GM18867 (cell line): ENCODE results near the gene MT1G.
A peak's percentile ranks its signal among the peaks of the same experiment; 100 is the strongest.
"Not testable (repeated sequence)": the region's sequence is repeated elsewhere in the genome, so short reads cannot be mapped to it uniquely, and the experiment has no call there.

Experiments
- ATAC-seq: cut with Tn5 transposase; IDR thresholded peaks from one replicate; pipeline ENCODE4 v1.9.1; 2021; ENCODE audit warnings: mild to moderate bottlenecking, moderate library complexity; ENCODE audit not compliant: unreplicated experiment

Gene MT1G

DNA sequence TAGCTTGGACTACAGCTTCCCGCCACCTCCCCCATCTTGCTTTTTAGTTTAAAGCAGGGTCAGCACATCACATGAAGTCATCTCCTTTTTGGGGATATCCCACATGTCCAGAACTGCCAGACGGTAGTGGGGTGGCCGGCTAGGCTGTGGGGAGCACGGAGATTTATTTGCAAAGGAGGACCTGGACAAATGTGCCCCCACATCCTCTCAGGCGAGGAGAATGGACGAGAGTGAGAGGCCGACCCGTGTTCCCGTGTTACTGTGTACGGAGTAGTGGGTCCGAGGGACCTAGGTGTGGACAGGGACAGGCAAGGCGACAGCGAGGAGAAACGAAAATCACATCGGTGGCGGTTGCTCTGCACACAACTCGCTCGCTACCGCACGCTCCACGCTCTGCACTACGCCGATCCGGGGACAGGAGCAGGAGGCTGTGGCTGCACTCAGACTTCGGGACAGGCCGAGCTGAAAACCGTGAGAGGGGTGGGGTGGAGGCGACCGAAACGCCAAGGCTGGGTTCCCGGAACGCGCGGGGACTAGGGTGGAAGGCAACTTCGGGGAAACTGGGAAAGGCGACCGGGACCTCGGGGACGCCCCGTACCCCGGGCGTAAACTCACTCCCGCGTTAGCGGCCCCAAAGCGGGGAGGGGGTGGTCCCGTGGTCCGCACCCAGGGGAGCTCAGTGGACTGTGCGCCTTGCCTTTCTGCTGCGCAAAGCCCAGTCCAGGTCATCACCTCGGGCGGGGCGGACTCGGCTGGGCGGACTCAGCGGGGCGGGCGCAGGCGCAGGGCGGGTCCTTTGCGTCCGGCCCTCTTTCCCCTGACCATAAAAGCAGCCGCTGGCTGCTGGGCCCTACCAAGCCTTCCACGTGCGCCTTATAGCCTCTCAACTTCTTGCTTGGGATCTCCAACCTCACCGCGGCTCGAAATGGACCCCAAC, 29.8 kb downstream of the MT1G start, which contains the start of gene MT1A:
Gene MT1A, plus strand, starts transcription at position 853 of the 937 bp plus-strand sequence. Its CDS starts 73 bp downstream, at position 926.
- ATAC-seq, result no peak

DNA sequence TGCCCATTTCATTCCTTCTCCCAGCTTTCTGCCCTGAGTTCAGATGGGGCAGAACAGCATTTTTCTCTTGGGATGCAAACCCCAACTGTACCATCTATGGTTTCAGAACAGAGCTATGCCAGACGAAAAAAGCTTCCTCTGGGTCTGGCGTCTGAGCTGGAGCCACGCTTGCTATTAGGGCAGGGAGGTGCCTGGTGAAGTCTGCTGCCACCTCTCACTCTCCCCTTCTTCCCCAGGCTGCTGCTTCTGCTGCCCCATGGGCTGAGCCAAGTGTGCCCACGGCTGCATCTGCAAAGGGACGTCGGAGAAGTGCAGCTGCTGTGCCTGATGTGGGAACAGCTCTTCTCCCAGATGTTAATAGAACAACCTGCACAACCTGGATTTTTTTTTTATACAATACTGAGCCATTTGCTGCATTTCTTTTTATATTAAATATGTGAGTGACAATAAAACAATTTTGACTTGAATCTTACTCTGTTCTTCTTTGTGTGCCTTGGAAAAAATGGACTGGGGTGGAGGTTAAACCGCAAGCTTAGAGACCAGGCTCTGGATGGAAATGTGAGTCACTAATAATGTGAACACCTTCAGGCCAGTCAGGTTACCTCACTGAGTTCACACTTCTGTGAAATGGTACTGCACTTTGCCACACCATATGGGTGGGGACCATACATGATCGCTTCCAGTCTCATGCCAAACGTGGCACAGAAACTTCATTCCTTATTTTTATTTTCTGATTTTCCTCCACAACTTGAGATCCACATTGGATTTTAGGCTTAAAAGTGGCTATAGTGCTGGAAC, 31.1 kb downstream of the MT1G start:
- ATAC-seq, result no peak

DNA sequence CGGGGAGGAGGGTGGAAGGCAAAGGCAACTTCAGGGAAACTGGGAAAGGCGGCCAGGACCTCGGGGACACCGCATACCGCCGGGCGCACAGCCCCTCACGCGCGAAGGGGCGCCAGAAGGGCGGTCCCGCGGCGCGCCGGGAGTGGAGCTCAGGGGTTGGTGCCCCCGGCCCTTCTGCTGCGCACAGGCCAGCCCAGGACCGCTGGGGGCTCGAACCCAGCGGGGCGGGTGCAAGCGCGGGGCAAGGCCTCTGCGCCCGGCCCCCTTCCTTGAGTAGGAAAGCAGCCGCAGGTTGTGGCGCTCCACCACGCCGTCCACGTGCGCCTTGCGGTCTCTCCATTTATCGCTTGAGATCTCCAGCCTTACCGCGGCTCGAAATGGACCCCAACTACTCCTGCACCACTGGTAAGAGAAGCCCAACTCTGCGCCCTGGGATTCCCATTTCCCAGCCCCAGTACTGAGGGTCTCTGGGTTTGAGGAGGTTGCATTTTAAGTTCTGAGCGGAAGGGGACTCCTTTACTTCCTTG, 32.4 kb downstream of the MT1G start:
- no peak for ATAC-seq

DNA sequence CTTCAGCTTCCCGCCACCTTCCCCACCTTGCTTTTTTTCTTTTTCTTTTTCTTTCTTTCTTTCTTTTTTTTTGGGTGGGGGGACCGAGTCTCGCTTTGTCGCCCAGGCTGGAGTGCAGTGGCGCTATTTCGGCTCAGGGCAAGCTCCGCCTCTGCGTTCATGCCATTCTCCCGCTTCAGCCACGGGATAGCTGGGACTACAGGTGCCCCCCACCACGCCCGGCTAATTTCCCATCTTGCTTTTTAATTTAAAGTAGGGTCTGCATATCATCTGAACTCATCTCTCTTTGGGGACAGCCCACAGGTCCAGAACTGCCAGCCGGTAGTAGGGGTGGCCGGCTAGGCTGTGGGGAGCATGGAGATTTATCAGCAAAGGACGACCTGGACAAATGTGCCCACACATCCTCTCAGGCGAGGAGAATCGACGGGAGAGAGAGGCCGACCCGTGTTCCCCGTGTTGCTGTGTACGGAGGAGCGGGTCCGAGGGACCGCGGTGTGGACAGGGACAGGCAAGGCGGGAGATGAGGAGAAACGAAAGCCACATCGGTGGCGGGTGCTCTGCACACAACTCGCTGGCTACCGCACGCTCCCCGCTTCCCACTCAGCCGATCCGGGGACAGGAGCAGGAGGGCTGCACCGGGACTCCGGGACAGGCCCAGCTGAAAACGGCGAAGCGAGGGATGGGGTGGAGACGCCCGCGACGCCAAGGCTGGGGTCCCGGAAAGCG, 33.0 kb downstream of the MT1G start:
- ATAC-seq, result no peak

DNA sequence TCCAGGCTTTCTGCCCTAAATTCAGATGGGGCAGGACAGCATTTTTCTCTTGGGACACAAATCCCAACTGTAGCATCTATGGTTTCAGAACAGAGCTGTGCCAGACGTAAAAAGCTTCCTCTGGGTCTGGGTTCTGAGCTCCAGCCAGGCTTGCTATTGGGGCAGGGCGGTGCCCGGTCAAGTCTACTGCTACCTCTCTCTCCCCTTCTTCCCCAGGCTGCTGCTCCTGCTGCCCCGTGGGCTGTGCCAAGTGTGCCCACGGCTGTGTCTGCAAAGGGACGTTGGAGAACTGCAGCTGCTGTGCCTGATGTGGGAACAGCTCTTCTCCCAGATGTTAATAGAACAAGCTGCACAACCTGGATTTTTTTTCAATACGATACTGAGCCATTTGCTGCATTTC, 34.3 kb downstream of the MT1G start:
- ATAC-seq, result no peak

DNA sequence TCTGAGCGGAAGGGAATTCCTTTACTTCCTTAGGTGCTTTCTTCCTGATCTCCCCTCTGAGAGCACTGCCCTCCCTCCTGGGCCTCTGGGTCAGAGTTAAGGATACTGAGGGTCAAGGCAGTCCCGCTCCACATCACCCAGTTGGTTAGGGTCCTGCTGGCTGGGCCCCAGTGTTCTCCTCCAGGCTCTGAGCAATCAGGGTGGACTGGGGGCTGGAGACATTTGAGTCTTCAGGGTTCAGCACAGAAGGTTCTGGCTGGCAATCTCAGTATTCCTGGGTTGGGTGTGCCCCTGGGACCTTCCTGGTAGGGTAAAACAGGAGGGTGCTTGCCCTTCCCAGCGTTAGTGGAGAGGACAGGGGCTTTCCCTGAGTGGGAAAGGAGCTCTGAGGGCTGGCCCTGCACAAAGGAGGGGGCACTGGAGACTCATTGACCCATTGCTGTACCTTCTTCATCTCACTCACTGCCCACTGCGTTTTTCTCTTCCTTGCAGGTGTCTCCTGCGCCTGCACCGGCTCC, 35.0 kb downstream of the MT1G start:
- no peak for ATAC-seq

DNA sequence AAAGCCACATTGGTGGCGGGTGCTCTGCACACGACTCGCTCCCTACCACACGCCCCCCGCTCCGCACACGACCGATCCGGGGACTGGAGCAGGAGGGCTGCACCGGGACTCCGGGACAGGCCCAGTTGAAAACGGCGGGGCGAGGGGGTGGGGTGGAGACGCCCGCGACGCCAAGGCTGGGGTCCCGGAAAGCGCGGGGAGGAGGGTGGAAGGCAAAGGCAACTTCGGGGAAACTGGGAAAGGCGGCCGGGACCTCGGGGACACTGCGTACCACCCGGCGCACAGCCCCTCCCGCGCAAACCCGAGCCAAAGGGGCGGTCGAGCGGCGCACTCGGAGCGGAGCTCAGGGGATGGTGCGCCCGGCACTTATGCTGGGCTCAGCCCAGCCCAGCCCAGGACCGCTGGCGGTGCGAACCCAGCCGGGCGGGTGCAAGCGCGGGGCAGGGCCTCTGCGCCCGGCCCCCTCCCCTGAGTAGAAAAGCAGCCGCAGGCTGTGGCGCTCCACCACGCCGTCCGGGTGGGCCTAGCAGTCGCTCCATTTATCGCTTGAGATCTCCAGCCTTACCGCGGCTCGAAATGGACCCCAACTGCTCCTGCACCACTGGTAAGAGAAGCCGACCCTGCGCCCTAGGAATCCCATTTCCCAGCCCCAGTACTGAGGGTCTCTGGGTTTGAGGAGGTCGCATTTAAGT, 35.6 kb downstream of the MT1G start, which contains the start of gene MT1M:
Gene MT1M, plus strand, starts transcription at position 504 of the 692 bp plus-strand sequence. Its CDS starts 73 bp downstream, at position 577.
- no peak for ATAC-seq

DNA sequence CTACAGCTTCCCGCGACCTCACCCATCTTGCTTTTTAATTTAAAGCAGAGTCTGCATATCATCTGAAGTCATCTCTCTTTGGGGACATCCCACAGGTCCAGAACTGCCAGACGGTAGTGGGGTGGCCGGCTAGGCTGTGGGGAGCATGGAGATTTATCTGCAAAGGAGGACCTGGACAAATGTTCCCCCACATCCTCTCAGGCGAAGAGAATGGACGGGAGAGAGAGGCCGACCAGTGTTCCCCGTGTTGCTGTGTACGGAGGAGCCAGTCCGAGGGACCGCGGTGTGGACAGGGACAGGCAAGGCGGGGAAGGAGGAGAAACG, 36.1 kb downstream of the MT1G start:
- ATAC-seq, result no peak

DNA sequence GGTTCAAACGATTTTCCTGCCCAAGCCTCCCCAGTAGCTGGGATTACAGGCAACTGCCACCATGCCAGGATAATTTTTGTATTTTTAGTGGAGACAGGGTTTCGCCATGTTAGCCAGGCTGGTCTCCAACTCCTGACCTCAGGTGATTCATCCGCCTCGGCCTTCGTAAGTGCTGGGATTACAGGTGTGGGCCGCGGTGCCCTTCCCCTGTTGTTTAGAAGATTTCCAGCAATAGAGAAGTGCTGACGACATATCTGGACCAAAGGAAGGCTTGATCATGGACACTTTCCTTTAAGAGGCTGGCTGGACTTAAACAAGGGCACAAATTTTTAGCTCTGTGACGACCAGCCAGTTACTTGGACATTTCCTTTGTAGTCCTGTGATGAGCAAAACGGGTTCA, 36.7 kb downstream of the MT1G start:
- no peak for ATAC-seq

DNA sequence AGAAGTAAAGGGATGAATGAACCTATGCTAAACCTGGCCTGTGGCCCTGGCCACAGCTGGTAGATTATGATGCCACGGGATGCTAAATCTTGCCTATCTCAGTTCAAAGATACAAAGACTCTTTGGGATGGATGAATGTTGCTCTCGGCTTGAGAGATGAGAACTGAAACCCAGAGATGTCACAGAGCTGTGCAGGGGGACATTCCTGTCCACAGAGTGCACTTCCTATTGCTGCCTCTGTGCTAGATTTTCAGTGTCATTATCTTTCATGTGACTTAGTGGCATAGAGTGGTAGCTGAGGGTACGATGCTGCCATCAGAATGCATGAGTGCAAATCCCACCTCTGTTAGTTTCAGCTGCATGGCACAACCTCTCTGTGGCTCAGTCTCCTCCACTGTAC, 37.7 kb downstream of the MT1G start:
- ATAC-seq, result peak; percentile 78

DNA sequence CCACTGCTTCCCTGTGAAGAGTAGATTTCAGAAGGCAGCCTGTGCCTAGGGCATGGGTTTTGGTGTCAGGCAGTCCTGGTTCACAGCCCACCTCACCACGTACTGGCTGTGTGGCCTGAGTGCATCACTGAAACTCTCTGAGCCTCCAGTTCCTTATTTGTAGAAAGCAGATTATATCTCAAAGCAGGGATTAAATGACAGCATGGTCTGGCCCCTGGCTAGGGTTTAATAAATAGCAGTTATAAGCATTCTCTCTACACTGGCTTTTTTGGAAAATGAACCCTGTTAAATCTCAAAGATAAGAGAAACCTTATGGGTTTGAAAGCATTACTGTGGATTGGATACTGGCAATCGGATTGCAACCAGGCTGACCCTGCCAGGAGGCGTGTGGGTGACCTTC, 38.3 kb downstream of the MT1G start:
- no peak for ATAC-seq

DNA sequence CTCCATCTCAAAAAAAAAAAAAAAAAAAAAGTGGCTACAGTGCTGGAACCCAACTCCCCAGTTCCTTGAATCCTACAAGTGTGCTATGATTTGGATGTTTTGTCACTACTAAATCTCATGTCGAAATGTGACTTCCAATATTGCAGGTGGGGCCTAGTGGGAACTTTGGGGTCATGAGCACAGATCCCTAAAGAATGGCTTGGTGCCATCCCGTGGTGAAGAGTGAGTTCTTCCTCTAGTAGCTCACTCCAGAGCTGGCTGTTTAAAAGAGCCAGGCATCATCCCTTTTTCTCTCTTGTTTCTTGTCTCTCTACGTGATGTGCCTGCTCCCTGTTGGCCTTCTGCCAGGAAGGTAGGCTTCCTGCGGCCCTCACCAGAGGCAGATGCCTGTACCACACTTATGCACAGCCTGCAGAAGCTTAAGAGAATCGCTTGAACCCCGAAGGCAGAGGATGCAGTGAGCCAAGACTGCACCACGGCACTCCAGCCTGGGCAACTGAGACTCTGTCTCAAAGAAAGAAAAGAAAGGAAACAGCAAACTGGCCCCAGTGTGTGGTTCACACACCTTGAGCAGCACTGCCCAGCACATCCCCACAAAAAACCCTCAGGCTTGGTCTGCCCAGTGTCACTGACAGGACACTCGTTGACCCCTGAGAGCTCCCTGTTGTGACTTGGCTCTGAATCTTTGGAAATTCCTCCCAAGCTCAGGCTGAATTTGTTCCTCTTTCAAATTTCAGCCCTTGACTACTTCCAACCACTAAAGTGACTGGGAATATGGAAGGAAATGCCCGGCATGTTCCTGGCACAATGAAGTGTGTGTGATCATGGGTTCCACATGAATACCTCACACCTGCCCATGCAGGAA, 39.1 kb downstream of the MT1G start:
- no peak for ATAC-seq

DNA sequence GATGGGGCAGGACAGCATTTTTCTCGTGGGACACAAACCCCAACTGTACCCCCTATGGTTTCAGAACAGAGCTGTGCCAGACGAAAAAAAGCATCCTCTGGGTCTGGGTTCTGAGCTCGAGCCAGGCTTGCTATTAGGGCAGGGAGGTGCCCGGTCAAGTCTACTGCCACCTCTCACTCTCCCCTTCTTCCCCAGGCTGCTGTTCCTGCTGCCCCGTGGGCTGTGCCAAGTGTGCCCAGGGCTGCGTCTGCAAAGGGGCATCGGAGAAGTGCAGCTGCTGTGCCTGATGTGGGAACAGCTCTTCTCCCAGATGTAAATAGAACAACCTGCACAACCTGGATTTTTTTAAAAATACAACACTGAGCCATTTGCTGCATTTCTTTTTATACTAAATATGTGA, 41.2 kb downstream of the MT1G start:
- ATAC-seq, result no peak

DNA sequence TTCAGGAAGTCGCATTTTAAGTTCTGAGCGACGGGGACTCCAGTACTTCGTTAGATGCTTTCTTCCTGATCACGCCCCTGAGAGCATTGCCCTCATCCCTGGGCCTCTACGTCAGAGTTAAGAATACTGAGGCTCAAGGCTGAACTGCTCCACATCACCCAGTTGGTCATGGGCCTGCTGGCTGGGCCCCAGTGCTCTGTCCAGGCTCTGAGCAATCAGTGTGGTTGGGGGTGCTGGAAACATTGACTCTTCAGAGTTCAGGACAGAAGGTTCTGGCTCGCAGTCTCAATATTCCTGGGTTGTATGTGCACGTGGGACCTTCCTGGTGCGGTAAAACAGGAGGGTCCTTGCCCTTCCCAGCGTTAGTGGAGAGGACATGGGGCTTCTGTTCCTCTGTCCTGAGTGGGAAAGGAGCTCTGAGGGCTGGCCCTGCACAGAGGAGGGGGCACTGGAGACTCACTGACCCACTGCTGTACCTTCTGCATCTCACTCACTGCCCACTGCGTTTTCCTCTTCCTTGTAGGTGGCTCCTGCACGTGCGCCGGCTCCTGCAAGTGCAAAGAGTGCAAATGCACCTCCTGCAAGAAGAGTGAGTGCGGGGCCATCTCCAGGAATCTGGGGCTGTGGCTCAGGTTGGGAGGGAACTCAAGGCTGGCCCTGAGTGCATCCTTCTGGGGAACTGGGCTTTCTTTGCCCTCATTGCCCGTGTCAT, 41.8 kb downstream of the MT1G start:
- ATAC-seq, result peak; percentile 7

DNA sequence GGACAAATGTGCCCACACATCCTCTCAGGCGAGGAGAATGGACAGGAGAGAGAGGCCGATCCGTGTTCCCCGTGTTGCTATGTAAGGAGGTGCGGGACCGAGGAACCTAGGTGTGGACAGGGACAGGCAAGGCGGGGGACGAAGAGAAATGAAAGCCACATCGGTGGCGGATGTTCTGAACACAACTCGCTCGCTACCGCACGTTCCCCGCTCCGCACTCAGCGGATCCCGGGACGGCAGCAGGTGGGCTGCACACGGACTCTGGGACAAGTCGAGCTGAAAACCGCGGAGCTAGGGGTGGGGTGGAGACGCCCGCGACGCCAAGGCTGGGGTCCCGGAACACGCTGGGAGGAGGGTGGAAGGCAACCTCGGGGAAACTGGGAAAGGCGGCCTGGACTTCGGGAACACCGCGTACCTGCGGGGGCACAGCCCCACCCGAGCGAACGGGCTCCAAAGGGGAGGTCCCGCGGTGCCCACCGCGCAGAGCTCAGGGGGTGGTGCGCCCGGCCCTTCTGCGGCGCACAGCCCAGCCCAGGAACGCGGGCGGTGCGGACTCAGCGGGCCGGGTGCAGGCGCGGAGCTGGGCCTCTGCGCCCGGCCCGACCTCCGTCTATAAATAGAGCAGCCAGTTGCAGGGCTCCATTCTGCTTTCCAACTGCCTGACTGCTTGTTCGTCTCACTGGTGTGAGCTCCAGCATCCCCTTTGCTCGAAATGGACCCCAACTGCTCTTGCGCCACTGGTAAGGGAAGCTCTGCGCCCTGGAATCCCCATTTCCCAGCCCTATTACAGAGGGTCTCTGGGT, 42.5 kb downstream of the MT1G start, which contains the start of gene MT1E:
Gene MT1E, plus strand, starts transcription at position 642 of the 803 bp plus-strand sequence. Its CDS starts 71 bp downstream, at position 713.
- peak; percentile 67 for ATAC-seq

DNA sequence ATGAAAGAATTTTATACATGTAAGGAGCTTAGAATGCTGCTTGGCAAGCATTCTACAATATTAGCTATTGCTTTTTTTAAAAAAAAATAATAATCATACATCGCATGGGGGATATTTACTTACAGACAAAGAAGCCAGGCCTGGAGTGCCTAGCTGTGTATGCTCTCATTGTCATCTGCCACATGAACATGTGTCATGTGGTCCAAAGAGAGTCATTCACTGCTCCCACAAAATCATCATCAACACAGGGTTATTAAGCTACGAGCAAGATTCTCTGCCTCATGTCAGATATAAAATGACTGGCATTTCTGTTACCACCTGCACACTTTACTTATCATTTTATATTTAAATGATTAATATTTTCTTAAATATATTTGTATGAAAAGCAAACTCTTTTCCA, 44.2 kb downstream of the MT1G start:
- no peak for ATAC-seq

DNA sequence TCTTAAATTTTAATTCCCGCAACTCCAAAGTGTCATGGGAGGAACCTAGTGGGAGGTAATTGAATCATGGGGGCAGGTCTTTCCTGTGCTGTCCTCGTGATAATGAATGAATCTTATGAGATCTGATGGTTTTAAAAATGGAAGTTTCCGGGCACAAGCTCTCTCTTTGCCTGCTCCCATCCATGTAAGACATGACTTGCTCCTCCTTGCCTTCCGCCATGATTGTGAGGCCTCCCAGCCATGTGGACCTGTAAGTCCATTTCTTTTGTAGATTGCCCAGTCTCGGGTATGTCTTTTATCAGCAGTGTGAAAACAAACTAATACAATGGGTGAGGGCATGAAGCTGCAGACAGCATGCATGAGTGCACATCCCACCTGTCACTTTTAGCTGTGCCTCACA, 44.7 kb downstream of the MT1G start:
- ATAC-seq, result not testable (repeated sequence)
